AG09309 (cell line): ENCODE results near the gene PAIP1.
"Not testable (repeated sequence)": the region's sequence is repeated elsewhere in the genome, so short reads cannot be mapped to it uniquely, and the experiment has no call there.

Experiments used
- DNase-seq: peaks from one replicate; pipeline ENCODE4 v3.0.0-alpha.2; 2010; ENCODE audit warnings: low read depth
- H3K4me3 ChIP-seq: 2 replicates; pipeline ENCODE4 v1.5.1; 2011; ENCODE audit warnings: mild to moderate bottlenecking, low read depth, low read length, moderate library complexity; ENCODE audit not compliant: control insufficient read depth
- TF ChIP-seq, protein P1 (sequence below): IDR thresholded peaks from 2 replicates; pipeline ENCODE4 v1.5.1; 2011; ENCODE audit warnings: mild to moderate bottlenecking, low read depth, low read length, inconsistent platforms; ENCODE audit not compliant: insufficient read depth, control insufficient read depth; ENCODE audit errors: missing control alignments

Gene PAIP1

DNA sequence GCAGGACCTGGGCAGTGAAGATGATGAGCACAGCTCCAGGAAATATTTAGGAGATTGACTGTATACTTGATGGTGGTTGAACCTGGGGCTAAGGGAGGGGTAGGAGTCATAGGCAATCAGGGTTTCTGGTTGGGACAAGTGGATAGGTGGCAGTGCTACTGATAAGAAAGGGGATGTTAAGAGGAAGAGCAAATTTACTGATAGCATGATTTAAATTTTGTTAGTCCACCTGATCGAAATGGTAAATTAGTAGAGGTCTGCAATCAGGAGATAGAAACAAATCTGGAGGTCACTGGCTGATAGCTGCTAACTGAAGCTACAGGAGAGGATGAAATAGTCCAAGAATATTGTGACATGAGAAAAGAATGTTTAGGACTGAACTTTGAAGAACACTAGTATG lies 36.3 kb downstream of the PAIP1 start:
- no peak for DNase-seq
- TF ChIP-seq, protein P1, sequence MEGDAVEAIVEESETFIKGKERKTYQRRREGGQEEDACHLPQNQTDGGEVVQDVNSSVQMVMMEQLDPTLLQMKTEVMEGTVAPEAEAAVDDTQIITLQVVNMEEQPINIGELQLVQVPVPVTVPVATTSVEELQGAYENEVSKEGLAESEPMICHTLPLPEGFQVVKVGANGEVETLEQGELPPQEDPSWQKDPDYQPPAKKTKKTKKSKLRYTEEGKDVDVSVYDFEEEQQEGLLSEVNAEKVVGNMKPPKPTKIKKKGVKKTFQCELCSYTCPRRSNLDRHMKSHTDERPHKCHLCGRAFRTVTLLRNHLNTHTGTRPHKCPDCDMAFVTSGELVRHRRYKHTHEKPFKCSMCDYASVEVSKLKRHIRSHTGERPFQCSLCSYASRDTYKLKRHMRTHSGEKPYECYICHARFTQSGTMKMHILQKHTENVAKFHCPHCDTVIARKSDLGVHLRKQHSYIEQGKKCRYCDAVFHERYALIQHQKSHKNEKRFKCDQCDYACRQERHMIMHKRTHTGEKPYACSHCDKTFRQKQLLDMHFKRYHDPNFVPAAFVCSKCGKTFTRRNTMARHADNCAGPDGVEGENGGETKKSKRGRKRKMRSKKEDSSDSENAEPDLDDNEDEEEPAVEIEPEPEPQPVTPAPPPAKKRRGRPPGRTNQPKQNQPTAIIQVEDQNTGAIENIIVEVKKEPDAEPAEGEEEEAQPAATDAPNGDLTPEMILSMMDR: no peak
- H3K4me3 ChIP-seq: no peak overlapping the region

DNA sequence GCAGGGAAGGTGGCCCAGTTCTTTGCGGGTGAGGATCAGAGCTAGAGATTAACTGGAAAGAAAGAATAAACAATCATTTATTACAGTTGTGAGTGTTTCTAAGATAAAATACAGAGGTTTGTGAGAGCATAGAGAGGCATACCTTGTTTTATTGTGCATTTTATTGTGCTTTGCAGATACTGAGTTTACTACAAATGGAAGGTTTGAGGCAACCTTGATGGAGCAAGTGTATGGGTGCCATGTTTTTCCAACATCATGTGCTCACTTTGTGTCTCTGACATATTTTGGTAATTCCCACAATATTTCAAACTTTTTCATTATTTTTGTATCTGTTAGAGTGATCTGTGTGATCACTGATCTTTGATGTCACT lies 41.2 kb downstream of the PAIP1 start:
- DNase-seq: no peak
- TF ChIP-seq, protein P1: no peak
- H3K4me3 ChIP-seq: peak overlapping the region; percentile 69

DNA sequence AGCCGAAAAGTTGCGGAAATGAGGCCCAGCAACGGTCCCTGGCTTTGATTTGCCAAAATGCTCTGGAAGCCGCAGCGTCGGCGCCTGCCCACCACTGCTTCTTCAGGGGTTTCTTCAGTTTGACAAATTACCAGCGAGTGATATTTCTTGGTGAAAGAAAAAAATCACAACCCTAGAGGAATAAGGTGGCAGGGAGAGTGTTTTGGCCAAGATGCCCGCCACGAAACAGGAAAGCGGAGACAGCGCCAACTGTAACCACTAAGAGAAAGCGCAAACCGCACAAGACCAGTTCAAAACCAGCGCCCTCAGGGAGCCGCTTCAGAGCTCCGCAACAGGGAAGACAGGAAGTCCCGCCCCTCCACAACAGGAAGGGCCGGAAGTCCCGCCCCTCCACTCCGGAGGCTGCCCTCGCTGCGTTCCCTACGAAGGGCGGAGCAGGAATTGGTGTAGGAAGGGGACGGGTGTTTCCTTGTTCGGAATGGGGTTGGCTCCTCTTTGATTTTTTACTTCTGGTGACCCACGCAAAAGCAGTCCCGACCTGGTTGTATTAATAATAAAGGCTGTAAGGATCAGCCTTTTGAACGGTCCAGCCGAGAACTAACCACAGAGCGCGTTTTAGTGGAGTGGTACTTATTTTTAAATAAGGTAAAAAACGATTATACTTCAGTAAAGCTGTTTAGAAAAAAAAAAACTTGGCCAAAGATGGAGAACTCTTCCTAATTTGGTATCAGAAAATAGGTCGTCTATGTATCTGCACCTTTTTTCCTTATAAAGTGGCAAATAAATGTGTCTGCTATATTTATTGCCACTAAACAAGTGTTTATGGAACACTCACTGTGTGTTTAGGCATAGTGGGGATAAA lies 41.8 kb downstream of the PAIP1 start, which contains the start of gene C5orf34:
Gene C5orf34, minus strand, starts transcription at position 333 of the 862 bp plus-strand sequence. CDS start 5,809 bp downstream, outside the sequence.
- TF ChIP-seq, protein P1: no peak
- peak; percentile 79 for DNase-seq
- peak within 1 kb of the TSS; percentile 69 for H3K4me3 ChIP-seq

DNA sequence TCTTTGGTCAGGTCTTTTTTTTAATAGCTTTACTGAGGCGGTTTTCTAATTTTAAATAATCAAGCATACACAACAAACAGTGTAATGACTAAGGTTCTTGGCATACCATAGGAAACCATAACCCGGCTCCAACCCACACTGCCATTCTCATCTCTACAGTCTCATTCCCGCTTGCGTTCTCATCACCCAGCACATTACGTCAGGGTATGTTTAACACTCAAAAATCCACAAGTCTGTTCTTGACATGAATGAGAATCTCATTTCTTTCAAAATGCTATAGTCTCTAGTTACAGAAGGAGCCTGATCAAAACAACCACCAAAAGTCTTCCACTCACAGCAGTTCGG lies 42.4 kb downstream of the PAIP1 start:
- H3K4me3 ChIP-seq: peak overlapping the region; percentile 69
- DNase-seq: peak; percentile 27
- TF ChIP-seq, protein P1: no peak

DNA sequence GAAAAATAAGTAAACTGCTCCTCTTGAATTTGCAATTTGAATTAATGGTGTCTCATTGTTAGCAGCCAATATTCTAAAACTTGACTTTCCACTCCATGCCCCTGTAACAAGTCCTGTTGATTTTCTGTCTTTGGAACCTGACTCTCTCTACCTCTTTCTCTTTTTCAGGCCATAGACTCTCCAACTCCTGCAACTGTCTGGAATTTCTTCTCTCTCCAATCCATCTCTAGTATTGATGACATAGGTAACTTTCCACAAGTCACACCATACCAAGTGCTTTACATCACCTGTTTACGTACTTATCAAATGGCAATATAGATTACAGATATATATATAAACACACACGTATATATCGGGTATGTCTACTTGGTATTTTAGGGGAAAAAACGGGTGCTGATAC lies 42.9 kb downstream of the PAIP1 start:
- no peak for DNase-seq
- TF ChIP-seq, protein P1: no peak
- H3K4me3 ChIP-seq: peak overlapping the region; percentile 69

DNA sequence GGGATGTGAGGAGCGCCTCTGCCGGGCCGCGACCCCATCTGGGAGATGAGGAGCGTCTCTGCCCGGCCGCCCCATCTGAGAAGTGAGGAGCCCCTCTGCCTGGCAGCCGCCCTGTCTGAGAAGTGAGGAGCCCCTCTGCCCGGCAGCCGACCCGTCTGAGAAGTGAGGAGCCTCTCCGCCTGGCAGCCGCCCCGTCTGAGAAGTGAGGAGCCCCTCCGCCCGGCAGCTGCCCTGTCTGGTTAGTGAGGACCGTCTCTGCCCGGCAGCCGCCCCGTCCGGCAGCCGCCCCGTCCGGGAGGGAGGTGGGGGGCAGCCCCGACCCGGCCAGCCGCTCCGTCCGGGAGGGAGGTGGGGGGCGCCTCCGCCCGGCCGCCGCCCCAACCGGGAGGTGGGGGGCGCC lies 45.8 kb downstream of the PAIP1 start:
- DNase-seq, H3K4me3 ChIP-seq: not testable (repeated sequence)

DNA sequence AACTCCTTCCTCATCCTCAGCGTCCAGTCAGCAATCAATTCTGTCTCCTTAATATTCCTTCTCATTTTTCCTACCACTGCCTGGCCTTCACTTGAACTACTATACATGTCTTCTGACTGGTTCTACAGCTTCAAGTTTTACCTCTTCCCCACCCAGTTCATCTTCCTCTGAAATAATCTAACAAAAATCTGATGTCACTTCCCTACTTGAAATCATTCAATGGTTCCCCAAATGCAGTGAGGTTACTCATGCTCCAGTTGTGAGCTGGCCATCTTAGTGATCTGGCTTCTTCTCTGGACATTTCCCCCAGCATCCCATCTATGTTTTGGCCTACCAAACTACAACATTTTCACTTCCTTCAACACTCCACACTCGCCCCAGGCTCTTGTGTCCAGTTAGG lies 58.3 kb downstream of the PAIP1 start:
- TF ChIP-seq, protein P1: no peak
- H3K4me3 ChIP-seq: no peak overlapping the region
- no peak for DNase-seq
